GM10266 (cell line): ENCODE measurements around the gene NGF.

ENCODE experiments used
- DNase-seq: peaks from one replicate; pipeline ENCODE4 v3.0.0; 2012; ENCODE audit errors: extremely low spot score
- TF ChIP-seq, protein P1 (sequence below): IDR thresholded peaks from 2 replicates; pipeline ENCODE4 v1.5.1; 2012; ENCODE audit warnings: mild to moderate bottlenecking, low read depth; ENCODE audit not compliant: control insufficient read depth, insufficient read depth; ENCODE audit errors: missing control alignments

NGF gene

GRCh38 chr1:115238336-115239147 lies 99.5 kb downstream of the NGF start:
- no peak for DNase-seq
- TF ChIP-seq, protein P1, sequence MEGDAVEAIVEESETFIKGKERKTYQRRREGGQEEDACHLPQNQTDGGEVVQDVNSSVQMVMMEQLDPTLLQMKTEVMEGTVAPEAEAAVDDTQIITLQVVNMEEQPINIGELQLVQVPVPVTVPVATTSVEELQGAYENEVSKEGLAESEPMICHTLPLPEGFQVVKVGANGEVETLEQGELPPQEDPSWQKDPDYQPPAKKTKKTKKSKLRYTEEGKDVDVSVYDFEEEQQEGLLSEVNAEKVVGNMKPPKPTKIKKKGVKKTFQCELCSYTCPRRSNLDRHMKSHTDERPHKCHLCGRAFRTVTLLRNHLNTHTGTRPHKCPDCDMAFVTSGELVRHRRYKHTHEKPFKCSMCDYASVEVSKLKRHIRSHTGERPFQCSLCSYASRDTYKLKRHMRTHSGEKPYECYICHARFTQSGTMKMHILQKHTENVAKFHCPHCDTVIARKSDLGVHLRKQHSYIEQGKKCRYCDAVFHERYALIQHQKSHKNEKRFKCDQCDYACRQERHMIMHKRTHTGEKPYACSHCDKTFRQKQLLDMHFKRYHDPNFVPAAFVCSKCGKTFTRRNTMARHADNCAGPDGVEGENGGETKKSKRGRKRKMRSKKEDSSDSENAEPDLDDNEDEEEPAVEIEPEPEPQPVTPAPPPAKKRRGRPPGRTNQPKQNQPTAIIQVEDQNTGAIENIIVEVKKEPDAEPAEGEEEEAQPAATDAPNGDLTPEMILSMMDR: no peak

- no peak for DNase-seq
- TF ChIP-seq, protein P1: no peak
Measured at GRCh38 chr1:115237507-115237906, 100.5 kb downstream of the NGF start.

GRCh38 chr1:115237023-115237422 lies 101.0 kb downstream of the NGF start:
- DNase-seq: no peak
- TF ChIP-seq, protein P1: no peak
